GM19452 (cell line): ENCODE measurements around the gene PTGIS.

Experiments
- ATAC-seq: cut with Tn5 transposase; IDR thresholded peaks from one replicate; pipeline ENCODE4 v1.9.1; 2021; ENCODE audit not compliant: unreplicated experiment

The PTGIS gene

DNA sequence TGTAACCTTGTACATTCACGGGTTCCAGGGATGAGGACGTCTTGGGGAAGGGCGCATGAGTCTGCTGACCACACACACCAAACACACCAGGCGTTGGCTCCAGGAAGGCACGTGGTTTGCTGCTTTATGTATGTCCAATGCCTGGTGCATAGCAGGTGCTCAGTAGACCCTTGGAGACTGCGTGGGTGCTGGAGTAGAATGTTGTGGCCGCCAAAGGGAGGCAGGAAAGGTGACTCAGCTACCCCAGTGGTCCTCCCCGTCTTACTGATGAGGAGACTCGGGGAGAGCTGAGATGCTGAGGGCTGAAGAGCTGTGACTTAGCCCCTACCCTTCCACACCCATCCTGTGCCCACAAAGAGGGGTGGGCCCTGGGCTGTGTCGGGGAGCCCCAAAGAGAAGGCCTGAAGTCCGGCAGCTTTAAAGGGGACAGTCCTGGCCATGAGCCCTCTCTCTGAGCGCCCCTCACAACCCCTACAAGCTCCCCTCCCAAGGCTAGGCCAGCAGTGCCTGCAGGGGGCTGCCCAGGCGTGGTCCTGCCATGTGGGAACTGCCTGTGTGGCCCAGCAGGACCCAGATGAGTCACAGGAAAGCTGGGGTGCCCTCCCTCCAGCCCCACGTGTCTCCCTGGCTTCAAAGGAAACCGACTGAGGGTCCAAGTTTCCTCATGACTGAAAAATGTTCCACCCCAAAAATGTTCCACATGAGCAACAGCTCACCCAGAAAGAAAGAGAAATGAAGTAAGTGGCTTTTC, 28.0 kb upstream of the PTGIS start:
- no peak for ATAC-seq

DNA sequence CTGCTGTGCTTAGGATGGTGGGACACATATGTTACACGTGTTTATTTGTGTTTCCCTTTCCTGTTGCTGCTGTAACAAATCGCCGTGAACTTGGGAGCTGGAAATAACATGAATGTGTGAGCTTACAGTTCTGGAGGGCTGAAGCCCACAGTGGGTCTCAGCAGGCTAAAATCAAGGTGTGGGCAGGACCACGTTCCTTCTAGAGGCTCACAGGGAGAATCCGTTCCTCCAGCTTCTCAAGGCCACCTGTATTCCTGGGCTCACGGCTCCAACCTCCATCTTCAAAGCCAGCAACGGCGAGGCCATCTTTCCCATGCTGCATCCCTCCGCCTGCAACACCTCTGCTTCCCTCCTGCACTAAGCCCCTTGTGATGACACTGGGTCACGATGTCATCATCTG, 27.4 kb upstream of the PTGIS start:
- no peak for ATAC-seq

DNA sequence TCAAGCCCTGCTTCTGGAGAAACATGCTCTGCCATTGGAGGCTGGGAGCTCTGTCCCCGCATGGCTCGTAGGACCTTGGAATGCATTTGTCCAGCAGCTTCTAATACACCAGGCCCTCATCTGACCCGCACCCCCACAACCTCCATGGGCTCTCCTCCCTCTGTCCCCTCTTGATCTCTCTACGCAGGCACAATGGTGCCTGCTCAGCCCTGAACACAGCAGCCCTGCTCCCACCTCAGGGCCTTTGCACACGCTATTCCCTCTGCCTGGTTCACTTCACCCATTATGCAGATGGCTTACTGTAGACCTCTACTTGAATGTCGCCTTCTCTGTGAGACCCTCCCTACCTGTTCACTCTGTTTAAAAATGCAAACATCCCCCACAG, 27.0 kb upstream of the PTGIS start:
- ATAC-seq = no peak

DNA sequence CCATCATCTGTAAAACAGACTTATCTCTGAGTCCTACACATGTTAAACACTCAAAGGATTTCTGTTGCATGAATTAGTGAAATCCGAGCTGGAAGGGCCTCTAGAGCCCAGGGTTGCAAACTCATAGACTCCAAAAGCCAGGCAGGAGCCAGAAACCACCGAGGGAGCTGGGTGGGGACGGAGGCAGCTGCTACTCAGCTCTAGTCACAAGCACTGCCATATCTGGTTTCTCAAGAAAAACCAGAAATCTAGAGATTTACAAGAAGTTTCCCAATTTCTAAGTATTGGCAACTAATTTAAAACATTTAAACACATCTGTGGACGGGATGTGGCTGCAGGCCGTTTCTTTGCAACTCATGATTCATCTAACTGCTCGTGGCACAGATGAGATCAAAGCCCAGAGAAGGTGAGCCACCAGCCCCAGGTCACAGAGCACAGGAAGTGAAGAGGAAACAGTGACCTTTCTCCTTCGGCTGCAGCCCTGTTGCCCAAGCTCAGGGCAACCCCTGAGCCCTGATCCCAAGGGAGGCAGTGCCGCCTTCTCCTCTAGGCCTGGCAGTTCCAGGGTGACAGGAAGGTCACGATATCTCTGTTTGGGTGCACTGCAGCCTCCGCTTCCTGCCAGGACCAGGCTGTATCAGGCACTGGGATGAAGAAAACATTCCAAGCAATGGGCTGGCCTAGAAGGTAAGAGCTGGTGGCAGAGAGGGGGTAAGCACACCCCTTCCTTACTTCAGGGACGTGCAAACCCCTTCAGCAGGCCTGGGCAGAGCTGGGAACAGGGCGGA, 26.4 kb upstream of the PTGIS start:
- ATAC-seq = no peak

DNA sequence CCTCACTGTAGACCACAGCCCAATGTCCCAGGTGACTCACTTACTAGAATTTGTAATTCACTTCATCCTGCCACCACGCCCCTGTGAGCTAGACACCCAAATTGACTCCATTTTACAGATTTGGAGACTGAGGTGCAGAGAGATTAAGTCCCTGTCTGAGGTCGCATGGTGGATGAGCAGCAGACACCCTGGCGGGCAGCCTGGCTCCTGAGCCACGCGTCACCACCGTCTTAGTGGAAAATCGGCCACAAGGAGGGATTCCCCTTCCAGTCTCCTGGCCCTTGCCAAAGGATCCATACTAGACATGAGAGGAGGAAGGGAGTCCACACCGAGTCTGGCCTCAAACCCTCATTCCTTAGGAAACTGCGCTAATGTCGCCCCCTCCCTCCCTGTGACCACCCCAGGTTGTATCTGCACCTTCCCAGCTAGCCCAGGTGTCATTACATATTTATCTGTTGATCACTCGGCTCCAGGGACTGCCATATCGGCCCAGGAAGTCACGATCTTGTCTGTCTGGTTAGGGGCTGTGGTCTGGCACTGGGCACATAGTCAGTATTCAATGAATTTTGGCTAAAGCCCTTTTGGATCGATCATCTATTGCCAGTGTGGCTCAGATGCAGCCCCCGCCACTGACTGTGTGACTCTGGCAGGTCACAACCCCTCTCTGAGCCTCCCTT, 25.7 kb upstream of the PTGIS start:
- no peak for ATAC-seq

DNA sequence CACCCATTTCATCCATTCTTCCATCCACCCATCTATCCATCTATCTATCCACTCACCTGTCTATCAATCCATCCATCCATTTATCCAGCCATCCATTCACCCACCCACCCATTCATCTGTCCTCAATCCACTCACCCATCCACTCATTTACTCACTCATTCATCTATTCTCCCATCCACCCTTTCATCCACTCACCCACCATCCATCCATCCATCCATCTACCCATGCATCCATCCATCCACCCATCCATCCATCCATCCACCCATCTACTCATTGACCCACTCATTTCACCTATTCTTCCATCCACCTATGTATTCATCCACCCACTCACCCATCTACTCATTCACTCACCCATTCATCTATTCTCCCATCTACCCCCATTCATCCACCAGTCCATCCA, 24.2 kb upstream of the PTGIS start:
- ATAC-seq = no peak

DNA sequence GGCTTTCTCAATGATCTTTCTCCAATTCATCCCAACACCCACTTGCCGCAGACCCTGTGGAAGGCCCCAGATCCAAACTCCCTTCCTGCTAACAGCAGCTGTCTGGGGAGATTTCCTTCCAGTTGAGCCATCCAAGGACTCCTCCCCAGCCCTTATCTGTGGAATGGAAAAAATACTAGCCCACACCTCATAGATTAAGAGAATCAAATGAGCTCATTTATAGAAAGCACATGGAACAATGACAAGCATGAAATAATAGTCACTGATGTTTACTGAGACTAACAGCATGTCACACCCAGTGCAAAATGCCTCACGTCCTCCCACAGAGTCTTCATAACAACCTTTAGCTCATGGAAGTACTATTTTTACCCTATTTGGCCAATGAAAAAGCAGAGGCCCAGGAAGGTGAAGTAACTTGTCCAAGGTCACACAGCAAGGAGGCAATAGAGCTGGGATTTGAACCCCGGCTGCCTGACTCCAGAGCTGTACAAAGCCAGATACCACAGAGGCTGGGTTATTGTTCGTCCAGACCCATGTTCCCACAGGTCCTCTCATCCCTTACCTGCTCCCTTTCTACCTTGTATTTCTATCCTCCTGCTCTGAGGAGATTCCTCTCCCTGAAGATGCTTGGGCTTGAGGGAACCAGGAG, 23.4 kb upstream of the PTGIS start:
- no peak for ATAC-seq

DNA sequence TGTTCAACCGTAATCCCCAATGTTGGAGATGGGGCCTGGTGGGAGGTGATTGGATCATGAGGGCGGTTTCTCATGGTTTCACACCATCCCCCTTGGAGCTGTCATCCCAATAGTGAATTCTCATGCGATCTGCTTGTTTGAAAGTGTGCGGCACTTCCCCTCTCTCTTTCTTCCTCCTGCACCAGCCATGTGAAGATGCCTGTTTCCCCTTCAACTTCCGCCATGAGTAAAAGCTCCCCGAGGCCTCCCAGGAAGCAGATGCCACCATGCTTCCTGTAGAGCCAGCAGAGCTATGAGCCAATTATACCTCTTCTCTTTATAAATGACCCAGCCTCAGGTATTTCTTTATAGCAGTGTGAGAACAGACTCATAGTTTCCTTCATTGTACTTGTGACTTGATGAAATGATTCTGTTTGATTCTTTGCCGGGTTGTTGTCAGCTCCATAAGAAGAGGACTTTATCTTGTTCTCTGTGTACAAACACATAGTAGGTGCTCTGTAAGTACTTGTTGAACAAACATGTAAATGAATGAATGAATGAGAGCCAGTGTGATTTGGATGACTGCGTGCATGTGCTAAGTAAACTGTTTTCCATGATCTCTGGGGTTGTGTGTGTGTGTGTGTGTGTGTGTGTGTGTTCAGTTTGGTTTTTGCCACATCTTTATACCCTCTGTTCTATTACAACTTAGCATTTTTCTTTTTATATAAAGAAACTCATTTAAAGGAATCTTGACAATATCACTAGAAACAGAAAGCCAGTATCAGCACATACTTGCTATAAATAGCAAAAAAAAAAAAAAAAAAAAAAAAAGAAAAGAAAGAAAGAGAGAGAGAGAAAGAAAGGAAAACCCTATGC, 22.5 kb upstream of the PTGIS start:
- ATAC-seq = no peak

DNA sequence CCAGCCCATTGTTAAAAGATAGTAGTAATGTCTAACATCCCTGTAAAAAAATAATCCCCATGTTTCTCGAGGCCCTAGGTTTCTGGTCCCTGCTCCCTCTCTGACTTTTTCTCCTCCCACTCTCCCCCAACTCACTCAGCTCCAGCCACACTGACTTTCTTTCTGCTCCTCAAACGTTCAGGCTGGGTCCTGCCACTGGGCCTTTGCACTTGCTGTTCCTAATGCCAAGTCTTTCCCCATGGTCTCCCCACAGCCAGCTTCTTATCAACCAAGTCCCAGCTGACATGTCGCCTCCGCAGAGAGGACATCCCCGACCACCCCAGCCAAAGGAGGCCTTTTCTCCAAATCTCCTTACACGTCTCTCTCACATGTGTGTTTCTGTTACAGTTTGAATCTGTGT, 21.8 kb upstream of the PTGIS start:
- ATAC-seq = no peak

DNA sequence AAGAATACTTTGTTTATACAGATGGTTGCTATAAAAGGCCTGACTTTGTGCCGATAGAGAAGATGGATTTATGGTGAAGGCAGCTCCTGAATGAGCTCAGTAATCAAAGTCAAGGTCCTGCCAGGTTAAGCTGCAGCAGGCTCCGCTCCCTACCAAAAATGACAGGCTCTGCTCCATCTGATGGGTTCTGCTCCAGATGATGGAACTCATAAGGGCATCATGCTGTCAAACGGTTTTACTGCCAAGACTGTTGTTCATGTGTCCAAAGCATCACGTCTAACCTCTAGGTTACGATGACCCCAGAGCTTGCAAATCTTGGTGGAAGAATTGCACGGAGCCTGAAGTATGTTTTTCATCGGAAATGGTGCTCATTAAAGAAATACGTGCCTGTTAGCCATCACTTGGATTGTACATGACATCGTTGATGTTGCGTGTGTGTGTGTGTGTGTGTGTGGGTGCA, 19.2 kb upstream of the PTGIS start:
- ATAC-seq = no peak

DNA sequence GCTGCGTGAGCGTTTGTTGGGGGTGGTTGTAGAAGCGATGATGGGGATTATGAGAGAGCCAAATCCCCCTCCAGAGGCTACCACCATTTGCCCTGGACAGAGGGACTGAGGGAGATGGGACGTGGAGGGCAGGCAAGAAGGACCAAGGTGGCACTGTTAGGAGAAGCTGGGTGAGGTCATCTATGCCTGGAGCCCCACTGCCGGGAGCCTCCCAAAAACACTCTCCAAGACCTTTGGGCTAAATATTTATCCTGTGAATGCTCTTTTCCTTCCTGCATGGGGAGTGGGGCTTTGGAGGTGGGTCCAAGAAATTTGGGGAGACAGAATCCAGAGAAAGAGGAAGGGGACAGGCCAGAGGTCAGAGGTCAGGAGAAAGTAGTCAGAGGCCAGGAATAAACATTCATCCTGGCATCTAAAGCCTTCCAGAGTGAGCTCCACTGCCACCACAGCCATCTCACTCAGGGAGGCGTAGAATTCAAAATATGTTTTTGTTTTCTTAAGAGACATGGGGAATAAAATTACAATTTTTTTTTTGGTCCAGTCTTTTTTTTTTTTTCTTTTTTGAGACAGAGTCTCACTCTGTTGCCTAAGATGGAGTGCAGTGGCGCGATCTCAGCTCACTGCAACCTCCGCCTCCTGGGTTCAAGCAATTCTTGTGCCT, 17.8 kb upstream of the PTGIS start:
- ATAC-seq = no peak

DNA sequence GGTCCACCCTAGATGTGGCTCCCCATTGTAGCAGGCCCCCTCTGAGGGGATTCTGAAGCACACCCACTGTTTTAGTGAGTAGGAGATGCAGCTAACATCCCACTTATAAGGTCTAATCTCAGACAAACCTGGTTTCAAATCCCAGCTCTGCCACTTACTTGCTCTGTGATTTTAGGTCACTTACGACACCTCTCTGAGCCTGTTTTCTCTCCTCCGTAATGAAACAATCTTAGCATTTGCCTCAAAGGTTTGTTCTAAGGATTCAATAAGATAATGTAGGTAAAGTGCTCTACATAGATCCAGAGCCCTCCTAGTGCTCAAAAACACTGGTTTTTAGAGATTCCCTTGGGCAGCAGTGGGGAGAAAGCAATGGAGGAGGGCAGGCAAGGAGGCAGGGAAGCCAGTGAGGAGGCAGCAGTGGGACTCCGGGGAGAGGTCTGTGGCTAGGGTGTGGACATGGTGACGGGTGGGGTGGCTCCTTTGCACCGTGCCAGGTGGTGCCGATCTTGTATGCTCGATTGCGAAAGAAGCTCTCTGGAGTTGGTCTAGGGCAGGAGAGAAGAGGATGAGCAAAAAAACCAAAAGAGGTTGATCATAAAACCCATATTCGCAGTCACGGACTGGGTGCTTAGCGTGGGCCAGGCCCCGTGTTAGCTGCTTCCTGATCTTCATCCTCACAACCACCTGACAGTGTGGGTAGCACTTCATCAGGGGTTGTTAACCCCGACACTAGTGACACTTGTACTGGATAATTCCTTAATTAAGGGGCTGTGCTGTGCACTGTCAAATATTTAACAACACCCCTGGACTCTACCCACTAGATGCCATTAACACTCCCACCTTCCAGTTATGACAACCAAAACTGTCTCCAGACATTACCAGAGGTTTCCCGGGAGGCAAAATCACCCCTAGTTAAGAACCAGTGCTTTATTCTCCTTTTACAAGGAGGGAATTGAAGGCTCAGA, 16.8 kb upstream of the PTGIS start:
- no peak for ATAC-seq

DNA sequence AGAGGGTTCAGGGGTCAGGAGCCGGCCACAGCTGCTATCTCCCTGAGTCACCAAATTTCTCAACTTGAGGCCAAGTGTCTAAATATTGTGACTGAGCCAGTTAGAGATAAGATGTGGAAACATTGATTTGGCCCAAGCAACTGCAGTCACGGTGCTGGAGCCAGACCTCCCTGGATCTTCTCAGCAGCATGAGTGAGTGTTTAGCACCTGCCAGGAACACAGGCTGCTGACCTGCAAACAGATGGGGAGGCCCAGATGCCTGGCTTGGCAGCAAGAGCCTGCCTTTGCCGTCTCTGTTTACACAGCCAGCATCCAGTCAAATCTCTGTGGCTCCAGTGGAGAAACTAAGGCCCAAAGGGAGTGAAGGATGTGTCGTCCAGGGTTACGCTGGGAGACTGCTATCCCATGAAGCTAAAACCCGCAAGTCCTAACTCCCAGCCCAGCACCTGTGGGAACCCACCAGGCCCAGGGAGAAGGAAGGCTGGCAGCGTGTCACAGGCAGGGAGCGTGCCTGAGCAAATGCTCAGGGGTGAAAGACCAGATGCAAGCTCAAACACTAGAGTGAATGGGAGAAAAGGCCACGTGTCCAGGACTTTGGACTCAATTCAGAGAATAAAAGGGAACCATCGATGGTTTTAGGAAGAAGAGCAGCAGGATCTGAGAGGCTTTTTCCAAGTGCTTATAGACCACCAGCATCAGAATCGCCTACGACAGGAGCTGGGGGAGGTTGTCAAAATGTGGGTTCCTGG, 15.9 kb upstream of the PTGIS start:
- ATAC-seq = no peak

DNA sequence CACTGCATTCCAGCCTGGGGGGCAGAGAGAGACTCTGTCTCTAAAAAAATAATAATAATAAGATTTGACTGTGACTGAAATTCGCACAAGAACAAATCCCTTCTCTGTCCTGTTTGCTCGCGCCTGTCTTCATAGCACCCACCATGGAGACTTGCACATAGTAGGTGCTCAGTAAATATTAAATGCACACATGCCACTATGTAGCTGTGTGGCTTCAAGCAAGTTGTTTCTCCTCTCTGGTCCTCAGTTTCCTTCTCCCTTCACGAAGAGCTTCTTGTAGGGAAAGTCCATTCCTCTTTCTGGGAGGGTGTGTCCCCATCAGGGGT, 15.4 kb upstream of the PTGIS start:
- no peak for ATAC-seq

DNA sequence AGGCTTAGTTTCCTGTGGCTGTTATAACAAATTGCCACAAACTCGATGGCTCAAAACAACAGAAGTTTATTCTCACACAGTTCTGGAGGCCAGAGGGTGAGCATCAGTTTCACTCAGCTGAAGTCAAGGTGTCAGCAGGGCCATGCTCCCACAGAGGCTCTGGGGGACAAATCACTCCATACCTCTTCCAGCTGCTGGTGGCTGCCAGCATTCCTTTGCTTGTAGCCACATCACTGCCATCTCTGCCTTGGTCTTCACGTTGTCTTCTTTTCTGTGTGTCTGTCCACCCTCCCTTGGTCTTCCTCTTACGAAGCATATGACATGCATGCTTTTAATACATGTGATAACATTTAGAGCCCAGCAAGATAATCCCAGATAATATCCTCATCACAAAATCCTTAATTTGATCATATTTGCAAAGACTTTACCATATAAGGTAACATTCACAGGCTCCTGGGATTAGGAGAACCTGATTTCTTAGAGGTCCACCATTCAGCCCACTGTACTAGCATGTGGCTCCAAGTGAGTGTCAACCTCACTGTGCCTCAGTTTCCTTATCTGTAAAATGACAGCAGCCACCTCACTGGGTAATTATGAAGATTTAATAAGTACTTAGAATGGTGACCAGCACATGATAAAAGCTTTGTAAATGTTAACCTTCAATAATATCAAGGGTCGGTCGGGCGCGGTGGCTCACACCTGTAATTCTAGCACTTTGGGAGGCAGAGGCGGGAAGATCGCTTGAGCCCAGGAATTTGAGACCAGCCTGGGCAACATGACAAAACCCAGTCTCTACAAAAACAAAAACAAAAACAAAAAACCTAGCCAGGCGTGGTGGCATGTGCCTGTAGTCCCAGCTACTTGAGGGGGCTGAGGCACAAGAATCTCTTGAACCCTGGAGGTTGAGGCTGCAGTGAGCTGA, 14.7 kb upstream of the PTGIS start:
- no peak for ATAC-seq

DNA sequence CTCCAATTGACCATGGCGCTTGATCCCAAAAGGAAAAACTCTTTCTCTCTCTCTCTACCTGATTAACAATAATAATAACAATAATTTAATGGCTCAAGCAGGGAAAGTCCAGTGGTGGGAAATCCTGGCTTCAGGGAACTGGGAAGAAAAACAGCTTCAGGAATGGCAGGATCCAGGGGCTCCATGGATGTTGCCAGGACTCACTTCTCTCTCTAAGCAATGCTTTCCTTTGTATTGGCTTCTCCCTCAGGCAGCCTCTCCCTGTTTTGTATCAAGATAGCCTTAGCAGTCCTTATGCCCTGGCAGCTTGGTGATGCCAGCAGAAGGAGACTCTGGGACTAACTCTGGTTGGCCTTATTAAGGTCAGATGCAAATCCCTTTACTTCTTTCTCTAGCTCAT, 13.5 kb upstream of the PTGIS start:
- ATAC-seq = no peak

DNA sequence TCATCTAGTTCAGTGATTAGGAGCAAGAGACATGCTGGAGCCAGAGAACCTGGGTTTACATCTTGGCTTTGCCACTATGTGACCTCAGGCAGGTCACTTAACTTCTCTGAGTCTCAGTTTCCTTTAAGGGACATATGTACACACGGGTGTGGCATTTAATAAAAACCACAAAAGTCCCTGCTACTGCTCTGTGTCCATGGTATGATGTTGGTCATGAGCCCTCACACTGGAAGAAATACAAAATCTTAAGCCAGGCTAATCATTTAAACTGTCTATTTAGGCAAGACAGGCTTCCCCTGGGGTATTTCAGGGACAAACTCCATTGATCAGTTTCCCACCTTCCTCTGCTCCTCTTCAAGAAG, 12.9 kb upstream of the PTGIS start:
- no peak for ATAC-seq
